Natural killer cell (primary cell): ENCODE results near the gene ITPR1. TPM values are rescaled to one million over a fixed set of nuclear protein-coding genes. Genes with fewer than 3 reads are reported as not detected.

Experiments used
- ATAC-seq, 3 donors: fragments of 150-1000 bp in 2 of 3; fragments of 200-7000 bp in 1 of 3; cut with Tn5 transposase; 1 replicate in 1 of 3; 2 replicates in 2 of 3; pipeline ENCODE4 v1.10.0; 2021; ENCODE audit warnings: mild to moderate bottlenecking in 2 of 3, moderate library complexity in 2 of 3
- DNase-seq, 2 donors: peaks; one replicate each; pipeline versions ENCODE4 v3.0.0 to v3.0.0-alpha.2; 2013 to 2021; ENCODE audit warnings: mixed read lengths in 1 of 2
- H3K27ac ChIP-seq: one replicate; pipeline ENCODE4 v1.5.1; 2013; ENCODE audit warnings: mild to moderate bottlenecking, low read length
- H3K27me3 ChIP-seq: one replicate; pipeline ENCODE4 v1.6.1; 2013; ENCODE audit warnings: low read length; ENCODE audit not compliant: control insufficient read depth, insufficient read depth
- H3K36me3 ChIP-seq: one replicate; pipeline ENCODE4 v1.6.1; 2013; ENCODE audit warnings: low read length; ENCODE audit not compliant: control insufficient read depth, insufficient read depth
- H3K4me1 ChIP-seq: one replicate; pipeline ENCODE4 v1.6.1; 2013; ENCODE audit warnings: low read length; ENCODE audit not compliant: control insufficient read depth, insufficient read depth
- H3K4me3 ChIP-seq: one replicate; pipeline ENCODE4 v1.5.1; 2013; ENCODE audit warnings: low read length
- H3K9me3 ChIP-seq: one replicate; pipeline ENCODE4 v1.6.1; 2013; ENCODE audit warnings: low read length; ENCODE audit not compliant: control insufficient read depth, insufficient read depth
- H3K27ac Mint-ChIP-seq, 2 donors: one replicate each; pipeline ENCODE4 v1.8.0; 2022; ENCODE audit warnings: mild to moderate bottlenecking in 2 of 2, mixed read lengths in 2 of 2, moderate library complexity in 1 of 2
- H3K27me3 Mint-ChIP-seq, 2 donors: one replicate each; pipeline ENCODE4 v1.8.0; 2022; ENCODE audit warnings: low read depth in 2 of 2, mixed read lengths in 2 of 2
- H3K36me3 Mint-ChIP-seq: one replicate; pipeline ENCODE4 v1.8.0; 2022; ENCODE audit warnings: mixed read lengths
- H3K4me1 Mint-ChIP-seq, 2 donors: one replicate each; pipeline ENCODE4 v1.8.0; 2022; ENCODE audit warnings: mixed read lengths in 2 of 2
- H3K4me3 Mint-ChIP-seq: one replicate; pipeline ENCODE4 v1.8.0; 2022; ENCODE audit warnings: mild to moderate bottlenecking, moderate library complexity, mixed read lengths
- H3K9me3 Mint-ChIP-seq, 2 donors: one replicate each; pipeline ENCODE4 v1.8.0; 2022; ENCODE audit warnings: mixed read lengths in 2 of 2
- CTCF ChIP-seq: fragments of 200-600 bp; IDR thresholded peaks from one replicate; pipeline ENCODE4 v1.8.0; 2022; ENCODE audit warnings: antibody characterized with exemption
- WGBS: methylation state at CpG from one replicate; pipeline ENCODE4 v1.1.7; 2013; ENCODE audit warnings: missing lambda C conversion rate; ENCODE audit not compliant: insufficient coverage; 5-methylcytosine and 5-hydroxymethylcytosine counted together
- intact Hi-C: fragments of 100-400 bp; cut with micrococcal nuclease; formaldehyde crosslinking; loops from one replicate; pipeline ENCODE4 v1.14.2; 2022
- total RNA-seq, 4 donors: library from RNA; stranded (reverse); fragments of 120-200 nt in 1 of 4; gene quantifications; one replicate each; pipeline versions ENCODE4 v1.2.3 to v1.2.4, GENCODE V29; 2013 to 2022

ITPR1 gene
- total RNA-seq, 3 donors from 2014 or later (not counting 1 experiment from before 2014, with no cell fraction given), result 86.7 to 123 (median 94.8) TPM

- intact Hi-C loops, result no loop called here
- H3K27ac Mint-ChIP-seq, result no peak overlapping the region
- no peak overlapping the region for H3K4me3 Mint-ChIP-seq
- no peaks in the 10 kb centered on the region for H3K4me1 ChIP-seq
- H3K27ac ChIP-seq, result no peak overlapping the region
- H3K27me3 ChIP-seq, result no peaks in the 10 kb centered on the region
- peaks cover 0 to 4% of the 10 kb centered on the region in 2 donors for H3K4me1 Mint-ChIP-seq
- peaks cover 5% of the 10 kb centered on the region for H3K36me3 Mint-ChIP-seq
- H3K36me3 ChIP-seq, result peaks cover 63% of the 10 kb centered on the region
- no peak for TF ChIP-seq CTCF
- peaks cover 0 to 2% of the 10 kb centered on the region in 2 donors for H3K9me3 Mint-ChIP-seq
- WGBS, result 94% methylated on average over 1 of the region's 1 CpG
- H3K27me3 Mint-ChIP-seq, result no peaks in the 10 kb centered on the region
- no peak overlapping the region for H3K4me3 ChIP-seq
- ATAC-seq (no peak), DNase-seq (no peak)
- no peaks in the 10 kb centered on the region for H3K9me3 ChIP-seq
These were observed 197.1 kb downstream of the ITPR1 start for GRCh38 chr3:4690277-4690676.

GRCh38 chr3:4693620-4694019, 200.5 kb downstream of the ITPR1 start:
- no peak overlapping the region for H3K4me3 ChIP-seq
- H3K4me1 ChIP-seq, result no peaks in the 10 kb centered on the region
- Mint-ChIP-seq H3K4me1 (peaks cover 0 to 8% of the 10 kb centered on the region in 2 donors), H3K27me3 (no peaks in the 10 kb centered on the region), H3K4me3 (no peak overlapping the region), H3K27ac (no peak overlapping the region), H3K36me3 (peaks cover 5% of the 10 kb centered on the region), H3K9me3 (peaks cover 0 to 2% of the 10 kb centered on the region in 2 donors)
- WGBS, result 88% methylated on average over 13 of the region's 13 CpGs
- H3K27me3 ChIP-seq, result no peaks in the 10 kb centered on the region
- peaks cover 43% of the 10 kb centered on the region for H3K36me3 ChIP-seq
- ATAC-seq (no peak), DNase-seq (no peak)
- TF ChIP-seq CTCF, result no peak
- intact Hi-C loops, result no loop called here
- H3K9me3 ChIP-seq, result no peaks in the 10 kb centered on the region
- H3K27ac ChIP-seq, result no peak overlapping the region

DNA sequence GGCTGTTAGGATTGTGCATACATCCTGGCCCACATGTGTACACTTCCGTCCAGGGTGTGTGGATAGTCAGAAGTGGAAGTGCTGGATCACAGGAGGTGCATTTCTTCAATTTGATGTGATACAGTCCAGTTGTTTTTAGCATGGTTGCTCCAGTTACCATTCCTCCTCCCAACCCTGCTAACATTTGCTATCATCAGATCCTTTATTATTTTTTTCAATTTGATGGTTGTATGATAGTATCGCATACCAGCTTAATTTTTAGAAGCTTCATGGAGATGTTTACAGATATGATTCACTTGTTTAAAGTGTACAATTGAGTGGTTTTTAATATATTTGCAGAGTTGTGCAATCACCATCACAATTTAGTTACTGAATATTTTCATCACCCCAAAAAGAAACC, 202.7 kb downstream of the ITPR1 start:
- TF ChIP-seq CTCF, result no peak
- Mint-ChIP-seq H3K27ac (no peak overlapping the region), H3K9me3 (no peaks in the 10 kb centered on the region), H3K4me3 (no peak overlapping the region), H3K4me1 (peaks cover 0 to 8% of the 10 kb centered on the region in 2 donors), H3K27me3 (no peaks in the 10 kb centered on the region), H3K36me3 (peaks cover 15% of the 10 kb centered on the region)
- no peak for DNase-seq
- no peak for ATAC-seq
- no peaks in the 10 kb centered on the region for H3K4me1 ChIP-seq
- H3K4me3 ChIP-seq, result no peak overlapping the region
- H3K36me3 ChIP-seq, result peaks cover 32% of the 10 kb centered on the region
- H3K9me3 ChIP-seq, result no peaks in the 10 kb centered on the region
- H3K27me3 ChIP-seq, result no peaks in the 10 kb centered on the region
- no peak overlapping the region for H3K27ac ChIP-seq
- intact Hi-C loops, result no loop called here
- 88% methylated on average over 1 of the region's 2 CpGs for WGBS

GRCh38 chr3:4696266-4696665, 203.1 kb downstream of the ITPR1 start:
- no peak overlapping the region for H3K27ac Mint-ChIP-seq
- DNase-seq, result no peak
- H3K4me1 ChIP-seq, result no peaks in the 10 kb centered on the region
- peaks cover 0 to 8% of the 10 kb centered on the region in 2 donors for H3K4me1 Mint-ChIP-seq
- no peak overlapping the region for H3K4me3 ChIP-seq
- H3K27me3 Mint-ChIP-seq, result no peaks in the 10 kb centered on the region
- TF ChIP-seq CTCF, result no peak
- 100% methylated on average over 2 of the region's 4 CpGs for WGBS
- no peak overlapping the region for H3K4me3 Mint-ChIP-seq
- H3K36me3 ChIP-seq, result peaks cover 30% of the 10 kb centered on the region
- no peaks in the 10 kb centered on the region for H3K27me3 ChIP-seq
- no peaks in the 10 kb centered on the region for H3K9me3 ChIP-seq
- H3K9me3 Mint-ChIP-seq, result no peaks in the 10 kb centered on the region
- H3K36me3 Mint-ChIP-seq, result peaks cover 15% of the 10 kb centered on the region
- intact Hi-C loops, result no loop called here
- no peak overlapping the region for H3K27ac ChIP-seq
- ATAC-seq, result no peak
